ENCODE measurements around the gene DENR. TPM values are rescaled to one million over a fixed set of nuclear protein-coding genes. Genes with fewer than 3 reads are reported as not detected.
"Not testable (repeated sequence)": the region's sequence is repeated elsewhere in the genome, so short reads cannot be mapped to it uniquely, and the experiment has no call there.

Gene DENR
- total RNA-seq, 1 donor from 2014 or later = 39.0 TPM

- no peak for ATAC-seq
Observed at GRCh38 chr12:122743895-122744525, 8.6 kb upstream of the DENR start.

- peak; percentile 43 for ATAC-seq
Observed at GRCh38 chr12:122747224-122748135, 5.1 kb upstream of the DENR start.

GRCh38 chr12:122749569-122750332 lies 2.9 kb upstream of the DENR start:
- ATAC-seq = no peak

- not testable (repeated sequence) for ATAC-seq
Observed at GRCh38 chr12:122750781-122751515, 1.7 kb upstream of the DENR start.

GRCh38 chr12:122753319-122753650 lies 661 bp downstream of the DENR start:
- ATAC-seq = no peak

- ATAC-seq = no peak
Observed at GRCh38 chr12:122754790-122755189, 2.2 kb downstream of the DENR start.

- ATAC-seq = no peak
Observed at GRCh38 chr12:122757568-122757967, 4.9 kb downstream of the DENR start.

GRCh38 chr12:122785503-122785902 lies 32.9 kb downstream of the DENR start:
- no peak for ATAC-seq

GRCh38 chr12:122788387-122788786 lies 35.8 kb downstream of the DENR start:
- ATAC-seq = peak; percentile 31

GRCh38 chr12:122789637-122790036 lies 37.0 kb downstream of the DENR start:
- ATAC-seq = no peak

GRCh38 chr12:122790393-122791075 lies 37.9 kb downstream of the DENR start:
- ATAC-seq = peak; percentile 56

GRCh38 chr12:122793685-122794106 lies 41.1 kb downstream of the DENR start:
- peak; percentile 68 for ATAC-seq

- ATAC-seq = no peak
Observed at GRCh38 chr12:122795807-122796206, 43.2 kb downstream of the DENR start.

- no peak for ATAC-seq
Observed at GRCh38 chr12:122799641-122800243, 47.1 kb downstream of the DENR start.

- no peak for ATAC-seq
Observed at GRCh38 chr12:122803937-122804336, 51.3 kb downstream of the DENR start.

GRCh38 chr12:122804957-122805356 lies 52.3 kb downstream of the DENR start:
- not testable (repeated sequence) for ATAC-seq

GRCh38 chr12:122807651-122808050 lies 55.0 kb downstream of the DENR start:
- no peak for ATAC-seq

GRCh38 chr12:122811777-122812176 lies 59.2 kb downstream of the DENR start:
- no peak for ATAC-seq

- ATAC-seq = no peak
Observed at GRCh38 chr12:122813310-122813713, 60.7 kb downstream of the DENR start.

- ATAC-seq = no peak
Observed at GRCh38 chr12:122819209-122819785, 66.7 kb downstream of the DENR start.

- no peak for ATAC-seq
Observed at GRCh38 chr12:122820138-122820537, 67.5 kb downstream of the DENR start.
